GM12878 (cell line): ENCODE results near the gene IFI30. TPM values are rescaled to one million over a fixed set of nuclear protein-coding genes. Genes with fewer than 3 reads are reported as not detected.
A peak's percentile ranks its signal among the peaks of the same experiment; 100 is the strongest.

Experiments used
- DPF2 ChIP-seq: fragments of 450-650 bp; IDR thresholded peaks from 2 replicates; pipeline ENCODE4 v1.6.1; 2017; ENCODE audit warnings: mild to moderate bottlenecking
- EED ChIP-seq: sonication (generic); IDR thresholded peaks from 2 replicates; pipeline ENCODE4 v1.6.1; 2016; ENCODE audit warnings: antibody characterized with exemption, low read depth
- JUND ChIP-seq: IDR thresholded peaks from 2 replicates; pipeline ENCODE4 v1.6.1; 2012; ENCODE audit warnings: low read depth, mild to moderate bottlenecking, low read length, improper control_type of control experiment, moderate library complexity
- KAT2A ChIP-seq: conservative IDR thresholded peaks from 2 replicates; pipeline ENCODE4 v1.6.1; 2011; ENCODE audit warnings: low read depth, low read length; ENCODE audit not compliant: control insufficient read depth
- MTA3 ChIP-seq: IDR thresholded peaks from 2 replicates; pipeline ENCODE4 v1.6.1; 2012; ENCODE audit warnings: low read length, inconsistent platforms, borderline replicate concordance
- MXI1 ChIP-seq: fragments of 150-350 bp; IDR thresholded peaks from 2 replicates; pipeline ENCODE4 v1.6.1; 2011; ENCODE audit warnings: low read depth, mild to moderate bottlenecking, inconsistent platforms, low read length, improper control_type of control experiment
- MYC ChIP-seq: IDR thresholded peaks from 2 replicates; pipeline ENCODE4 v1.6.1; 2011; ENCODE audit warnings: mild to moderate bottlenecking, low read length, moderate library complexity, inconsistent platforms; ENCODE audit not compliant: insufficient read depth, insufficient replicate concordance, insufficient read length, severe bottlenecking
- NBN ChIP-seq: fragments of 450-650 bp; IDR thresholded peaks from 2 replicates; pipeline ENCODE4 v1.6.1; 2016
- NFYA ChIP-seq: IDR thresholded peaks from 2 replicates; pipeline ENCODE4 v1.6.1; 2011; ENCODE audit warnings: low read depth, mild to moderate bottlenecking, low read length, improper control_type of control experiment, borderline replicate concordance
- PML ChIP-seq: IDR thresholded peaks from 2 replicates; pipeline ENCODE4 v1.6.1; 2012; ENCODE audit warnings: low read length, inconsistent platforms
- POLR2A ChIP-seq: IDR thresholded peaks from 2 replicates; pipeline ENCODE4 v1.6.1; 2011; ENCODE audit warnings: low read depth, mild to moderate bottlenecking, low read length
- RB1 ChIP-seq: fragments of 450-650 bp; formaldehyde crosslinking; IDR thresholded peaks from 2 replicates; pipeline ENCODE4 v1.6.1; 2017; ENCODE audit warnings: mild to moderate bottlenecking, borderline replicate concordance
- RBBP5 ChIP-seq: fragments of 200-600 bp; sonication (generic); conservative IDR thresholded peaks from 2 replicates; pipeline ENCODE4 v1.6.1; 2016
- RCOR1 ChIP-seq: conservative IDR thresholded peaks from 2 replicates; pipeline ENCODE4 v1.6.1; 2012; ENCODE audit warnings: low read depth, low read length, improper control_type of control experiment
- SMAD5 ChIP-seq: IDR thresholded peaks from 2 replicates; pipeline ENCODE4 v1.6.1; 2016; ENCODE audit warnings: antibody characterized with exemption, low read depth
- SPI1 ChIP-seq: IDR thresholded peaks from 2 replicates; pipeline ENCODE4 v1.6.1; 2011; ENCODE audit warnings: low read depth, mild to moderate bottlenecking, low read length, moderate library complexity, borderline replicate concordance; ENCODE audit not compliant: insufficient read depth
- STAT1 ChIP-seq: fragments of 450-650 bp; conservative IDR thresholded peaks from 2 replicates; pipeline ENCODE4 v1.6.1; 2014; ENCODE audit warnings: antibody characterized with exemption, mild to moderate bottlenecking
- ZBED1 ChIP-seq: IDR thresholded peaks from 2 replicates; pipeline ENCODE4 v1.6.1; 2016; ENCODE audit warnings: borderline replicate concordance
- ZNF274 ChIP-seq: IDR thresholded peaks from one replicate; pipeline ENCODE4 v1.8.0; 2011; ENCODE audit not compliant: insufficient read length, insufficient read depth
- polyA plus RNA-seq, 11 experiments: library from polyadenylated mRNA; depleted of rRNA in 4 of 11; unstranded in 6 of 11; stranded (reverse) in 5 of 11; fragments of >200 nt; fragmentation: Nextera tagmentation in 4 of 11; fragmentation: Illumina TruSeq in 1 of 11; extraction: Ambion mirVana in 4 of 11; extraction: Trizol in 1 of 11; gene quantifications; 1 replicate in 1 of 11; 2 replicates in 10 of 11; pipeline versions ENCODE4 v1.2.1 to v1.2.3, GENCODE V29; 2011 to 2016; ENCODE audit warnings: inconsistent platforms in 2 of 11, missing spikeins in 2 of 11, low read depth in 1 of 11
- total RNA-seq, 4 experiments: library from RNA; depleted of rRNA in 3 of 4; stranded (reverse); fragments of >200 nt in 3 of 4; fragmentation: Illumina TruSeq in 1 of 4; extraction: Trizol in 1 of 4; gene quantifications; 2 replicates each; pipeline versions ENCODE4 v1.2.1 to v1.2.3, GENCODE V29; 2013 to 2021
- TF ChIP-seq, protein P1 (sequence below): IDR thresholded peaks from 2 replicates; pipeline ENCODE4 v1.6.1; 2012; ENCODE audit warnings: low read depth, low read length, improper control_type of control experiment
- TF ChIP-seq, protein P2 (sequence below): fragments of 450-650 bp; conservative IDR thresholded peaks from 2 replicates; pipeline ENCODE4 v1.6.1; 2017; ENCODE audit warnings: mild to moderate bottlenecking, moderate library complexity
- TF ChIP-seq, protein P3 (sequence below): fragments of 450-650 bp; IDR thresholded peaks from 2 replicates; pipeline ENCODE4 v1.6.1; 2018; ENCODE audit warnings: borderline replicate concordance, mild to moderate bottlenecking; ENCODE audit not compliant: partially characterized antibody
- TF ChIP-seq, protein P4 (sequence below): fragments of 450-650 bp; IDR thresholded peaks from 2 replicates; pipeline ENCODE4 v1.6.1; 2017; ENCODE audit warnings: borderline replicate concordance

The IFI30 gene
- total and polyA plus RNA-seq, 10 of the 15 experiments (the other 5 are each of a cell fraction or from before 2014, with no cell fraction given): 221 to 1,112 (median 451) TPM

DNA sequence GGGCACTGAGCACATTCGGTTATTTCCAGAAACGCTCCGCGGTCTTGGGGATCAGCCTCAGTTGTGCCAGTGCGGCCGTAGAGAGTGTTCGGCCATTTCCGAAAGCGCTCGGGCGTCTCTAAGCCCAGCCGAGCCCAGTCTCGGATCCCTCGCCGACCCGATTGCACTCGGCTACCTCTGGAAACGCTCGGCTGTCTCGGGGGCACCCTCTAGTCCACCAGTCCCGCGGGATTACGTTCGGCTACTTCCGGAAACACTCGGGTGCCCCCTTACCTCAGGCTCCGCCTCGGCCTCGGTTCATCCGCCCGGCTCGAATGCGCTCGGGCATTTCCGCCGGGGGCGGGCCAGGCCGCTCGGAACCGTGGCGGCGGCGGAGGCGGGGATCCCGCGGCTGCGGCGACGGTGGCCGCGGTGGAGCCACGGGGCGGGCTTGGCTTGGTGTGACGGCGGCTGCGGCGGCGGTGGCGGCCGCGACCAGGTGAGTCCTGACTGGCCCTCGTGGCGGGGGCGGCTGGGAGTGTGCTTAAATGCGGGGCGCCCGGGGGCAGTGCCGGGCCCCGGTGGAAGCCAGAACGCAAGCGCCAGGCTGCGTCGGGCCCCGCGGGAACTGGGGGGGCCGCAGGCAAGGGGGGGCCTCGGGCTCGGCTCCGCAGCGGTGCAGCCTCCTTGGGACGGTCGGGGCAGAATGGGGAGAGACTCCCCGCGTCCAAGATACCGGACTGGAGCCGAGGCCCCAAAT is 20.6 kb upstream of the IFI30 start, which contains the start of gene PIK3R2 (continued):
- TF ChIP-seq, protein P1, sequence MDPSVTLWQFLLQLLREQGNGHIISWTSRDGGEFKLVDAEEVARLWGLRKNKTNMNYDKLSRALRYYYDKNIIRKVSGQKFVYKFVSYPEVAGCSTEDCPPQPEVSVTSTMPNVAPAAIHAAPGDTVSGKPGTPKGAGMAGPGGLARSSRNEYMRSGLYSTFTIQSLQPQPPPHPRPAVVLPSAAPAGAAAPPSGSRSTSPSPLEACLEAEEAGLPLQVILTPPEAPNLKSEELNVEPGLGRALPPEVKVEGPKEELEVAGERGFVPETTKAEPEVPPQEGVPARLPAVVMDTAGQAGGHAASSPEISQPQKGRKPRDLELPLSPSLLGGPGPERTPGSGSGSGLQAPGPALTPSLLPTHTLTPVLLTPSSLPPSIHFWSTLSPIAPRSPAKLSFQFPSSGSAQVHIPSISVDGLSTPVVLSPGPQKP: peak; percentile 73; the same call in 1 of the 2 replicates
- TF ChIP-seq MYC: no peak
- no peak for TF ChIP-seq NBN
- no peak for TF ChIP-seq ZNF274
- no peak for TF ChIP-seq MTA3
- TF ChIP-seq KAT2A: no peak
- no peak for TF ChIP-seq EED
- TF ChIP-seq RCOR1: 0 out of 2 replicates have a peak, but pooled peaks have one; percentile 71
- TF ChIP-seq RBBP5: no peak
- TF ChIP-seq RB1: peak; percentile 74
- TF ChIP-seq STAT1: 0 out of 2 replicates have a peak, but pooled peaks have one; percentile 62
- TF ChIP-seq SMAD5: no peak
- peak; percentile 50; the same call in 1 of the 2 replicates for TF ChIP-seq MXI1
- TF ChIP-seq, protein P2, sequence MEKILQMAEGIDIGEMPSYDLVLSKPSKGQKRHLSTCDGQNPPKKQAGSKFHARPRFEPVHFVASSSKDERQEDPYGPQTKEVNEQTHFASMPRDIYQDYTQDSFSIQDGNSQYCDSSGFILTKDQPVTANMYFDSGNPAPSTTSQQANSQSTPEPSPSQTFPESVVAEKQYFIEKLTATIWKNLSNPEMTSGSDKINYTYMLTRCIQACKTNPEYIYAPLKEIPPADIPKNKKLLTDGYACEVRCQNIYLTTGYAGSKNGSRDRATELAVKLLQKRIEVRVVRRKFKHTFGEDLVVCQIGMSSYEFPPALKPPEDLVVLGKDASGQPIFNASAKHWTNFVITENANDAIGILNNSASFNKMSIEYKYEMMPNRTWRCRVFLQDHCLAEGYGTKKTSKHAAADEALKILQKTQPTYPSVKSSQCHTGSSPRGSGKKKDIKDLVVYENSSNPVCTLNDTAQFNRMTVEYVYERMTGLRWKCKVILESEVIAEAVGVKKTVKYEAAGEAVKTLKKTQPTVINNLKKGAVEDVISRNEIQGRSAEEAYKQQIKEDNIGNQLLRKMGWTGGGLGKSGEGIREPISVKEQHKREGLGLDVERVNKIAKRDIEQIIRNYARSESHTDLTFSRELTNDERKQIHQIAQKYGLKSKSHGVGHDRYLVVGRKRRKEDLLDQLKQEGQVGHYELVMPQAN: peak; percentile 87
- TF ChIP-seq NFYA: no peak
- TF ChIP-seq, protein P3, sequence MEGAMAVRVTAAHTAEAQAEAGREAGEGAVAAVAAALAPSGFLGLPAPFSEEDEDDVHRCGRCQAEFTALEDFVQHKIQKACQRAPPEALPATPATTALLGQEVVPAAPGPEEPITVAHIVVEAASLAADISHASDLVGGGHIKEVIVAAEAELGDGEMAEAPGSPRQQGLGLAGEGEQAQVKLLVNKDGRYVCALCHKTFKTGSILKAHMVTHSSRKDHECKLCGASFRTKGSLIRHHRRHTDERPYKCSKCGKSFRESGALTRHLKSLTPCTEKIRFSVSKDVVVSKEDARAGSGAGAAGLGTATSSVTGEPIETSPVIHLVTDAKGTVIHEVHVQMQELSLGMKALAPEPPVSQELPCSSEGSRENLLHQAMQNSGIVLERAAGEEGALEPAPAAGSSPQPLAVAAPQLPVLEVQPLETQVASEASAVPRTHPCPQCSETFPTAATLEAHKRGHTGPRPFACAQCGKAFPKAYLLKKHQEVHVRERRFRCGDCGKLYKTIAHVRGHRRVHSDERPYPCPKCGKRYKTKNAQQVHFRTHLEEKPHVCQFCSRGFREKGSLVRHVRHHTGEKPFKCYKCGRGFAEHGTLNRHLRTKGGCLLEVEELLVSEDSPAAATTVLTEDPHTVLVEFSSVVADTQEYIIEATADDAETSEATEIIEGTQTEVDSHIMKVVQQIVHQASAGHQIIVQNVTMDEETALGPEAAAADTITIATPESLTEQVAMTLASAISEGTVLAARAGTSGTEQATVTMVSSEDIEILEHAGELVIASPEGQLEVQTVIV: no peak
- TF ChIP-seq JUND: no peak
- peak; percentile 51 for TF ChIP-seq POLR2A
- TF ChIP-seq, protein P4, sequence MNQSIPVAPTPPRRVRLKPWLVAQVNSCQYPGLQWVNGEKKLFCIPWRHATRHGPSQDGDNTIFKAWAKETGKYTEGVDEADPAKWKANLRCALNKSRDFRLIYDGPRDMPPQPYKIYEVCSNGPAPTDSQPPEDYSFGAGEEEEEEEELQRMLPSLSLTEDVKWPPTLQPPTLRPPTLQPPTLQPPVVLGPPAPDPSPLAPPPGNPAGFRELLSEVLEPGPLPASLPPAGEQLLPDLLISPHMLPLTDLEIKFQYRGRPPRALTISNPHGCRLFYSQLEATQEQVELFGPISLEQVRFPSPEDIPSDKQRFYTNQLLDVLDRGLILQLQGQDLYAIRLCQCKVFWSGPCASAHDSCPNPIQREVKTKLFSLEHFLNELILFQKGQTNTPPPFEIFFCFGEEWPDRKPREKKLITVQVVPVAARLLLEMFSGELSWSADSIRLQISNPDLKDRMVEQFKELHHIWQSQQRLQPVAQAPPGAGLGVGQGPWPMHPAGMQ: peak; percentile 19; the same call in 1 of the 2 replicates
- TF ChIP-seq DPF2: peak; percentile 92
- no peak for TF ChIP-seq PML
- no peak for TF ChIP-seq ZBED1
- no peak for TF ChIP-seq SPI1
